HG03521 (cell line): ENCODE measurements around the gene TMSB4X.
"Not testable (repeated sequence)": the region's sequence is repeated elsewhere in the genome, so short reads cannot be mapped to it uniquely, and the experiment has no call there.

Source experiments
- ATAC-seq: cut with Tn5 transposase; IDR thresholded peaks from one replicate; pipeline ENCODE4 v1.9.1; 2021; ENCODE audit warnings: mild to moderate bottlenecking, moderate library complexity; ENCODE audit not compliant: unreplicated experiment

Gene TMSB4X

GRCh38 chrX:12975991-12976558 is 1.2 kb downstream of the TMSB4X start:
- ATAC-seq: no peak

- not testable (repeated sequence) for ATAC-seq
Observed at GRCh38 chrX:12976819-12977732, 2.2 kb downstream of the TMSB4X start.

GRCh38 chrX:12977761-12978204 is 2.9 kb downstream of the TMSB4X start:
- no peak for ATAC-seq

GRCh38 chrX:12978205-12979025 is 3.5 kb downstream of the TMSB4X start:
- peak; percentile 45 for ATAC-seq

- ATAC-seq: no peak
Observed at GRCh38 chrX:12979026-12979607, 4.2 kb downstream of the TMSB4X start.

- no peak for ATAC-seq
Observed at GRCh38 chrX:12979616-12980015, 4.7 kb downstream of the TMSB4X start.

GRCh38 chrX:12980039-12980438 is 5.1 kb downstream of the TMSB4X start:
- not testable (repeated sequence) for ATAC-seq

- no peak for ATAC-seq
Observed at GRCh38 chrX:12981880-12982279, 7.0 kb downstream of the TMSB4X start.

GRCh38 chrX:12984603-12985319 is 9.9 kb downstream of the TMSB4X start:
- peak; percentile 55 for ATAC-seq

GRCh38 chrX:12985331-12985730 is 10.4 kb downstream of the TMSB4X start:
- ATAC-seq: peak; percentile 10

- peak; percentile 38 for ATAC-seq
Observed at GRCh38 chrX:12986164-12986779, 11.4 kb downstream of the TMSB4X start.

GRCh38 chrX:12986886-12987285 is 12.0 kb downstream of the TMSB4X start:
- ATAC-seq: no peak

- ATAC-seq: no peak
Observed at GRCh38 chrX:12987340-12987739, 12.4 kb downstream of the TMSB4X start.

GRCh38 chrX:12987900-12988594 is 13.1 kb downstream of the TMSB4X start:
- no peak for ATAC-seq

GRCh38 chrX:12988797-12989196 is 13.9 kb downstream of the TMSB4X start:
- no peak for ATAC-seq

- ATAC-seq: no peak
Observed at GRCh38 chrX:12989461-12989860, 14.6 kb downstream of the TMSB4X start.

GRCh38 chrX:12991575-12991974 is 16.7 kb downstream of the TMSB4X start:
- no peak for ATAC-seq

GRCh38 chrX:12992544-12993118 is 17.7 kb downstream of the TMSB4X start:
- ATAC-seq: no peak

GRCh38 chrX:12993826-12994225 is 18.9 kb downstream of the TMSB4X start:
- ATAC-seq: no peak
